Fibroblast of peridontal ligament (primary cell): ENCODE measurements around the gene KCND2.
A peak's percentile ranks its signal among the peaks of the same experiment; 100 is the strongest.
"Not testable (repeated sequence)": the region's sequence is repeated elsewhere in the genome, so short reads cannot be mapped to it uniquely, and the experiment has no call there.

ENCODE experiments used
- DNase-seq: peaks from one replicate; pipeline ENCODE4 v3.0.0-alpha.2; 2010; ENCODE audit errors: extremely low read depth

The KCND2 gene

DNA sequence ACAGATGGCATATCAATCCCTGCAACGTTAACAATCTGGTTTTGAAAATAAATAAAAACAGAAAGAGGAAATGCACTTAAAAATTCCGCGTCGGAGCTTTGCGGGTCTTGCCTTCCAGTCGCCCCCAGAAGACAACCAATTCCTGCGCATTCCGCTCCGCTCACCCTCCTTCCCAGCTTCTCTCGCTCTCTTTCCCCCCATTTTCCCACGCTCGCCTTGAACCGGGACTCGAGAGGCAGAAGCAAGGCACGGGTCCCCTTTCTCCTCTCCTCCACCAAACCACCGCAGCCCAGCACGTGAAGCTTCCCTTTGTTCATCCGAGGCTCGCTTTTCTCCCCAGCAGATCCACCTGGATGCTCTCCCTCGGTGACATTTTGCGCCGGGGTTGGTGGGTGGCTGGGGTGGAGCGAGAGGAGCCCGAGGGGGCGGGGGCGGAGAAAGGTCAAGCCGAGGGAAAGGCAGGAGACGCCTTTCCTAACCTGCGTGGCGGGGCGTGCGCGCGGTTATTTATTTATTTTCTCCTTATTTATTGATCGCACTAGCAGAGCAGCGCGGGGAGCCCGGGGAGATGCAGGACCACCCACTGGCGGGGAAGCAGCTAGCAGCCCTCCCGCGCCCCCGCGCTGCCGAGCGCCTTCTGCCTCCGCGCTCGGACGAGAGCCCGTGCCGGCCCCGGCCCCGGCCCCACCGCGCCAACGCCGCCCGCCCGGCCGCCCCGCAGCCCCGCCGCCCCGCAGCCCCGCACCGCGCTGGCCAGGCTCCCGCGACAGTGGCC lies at the start of gene KCND2:
TSS of gene KCND2 (plus strand) at position 475 of the 775 bp plus-strand sequence.
- no peak for DNase-seq

DNA sequence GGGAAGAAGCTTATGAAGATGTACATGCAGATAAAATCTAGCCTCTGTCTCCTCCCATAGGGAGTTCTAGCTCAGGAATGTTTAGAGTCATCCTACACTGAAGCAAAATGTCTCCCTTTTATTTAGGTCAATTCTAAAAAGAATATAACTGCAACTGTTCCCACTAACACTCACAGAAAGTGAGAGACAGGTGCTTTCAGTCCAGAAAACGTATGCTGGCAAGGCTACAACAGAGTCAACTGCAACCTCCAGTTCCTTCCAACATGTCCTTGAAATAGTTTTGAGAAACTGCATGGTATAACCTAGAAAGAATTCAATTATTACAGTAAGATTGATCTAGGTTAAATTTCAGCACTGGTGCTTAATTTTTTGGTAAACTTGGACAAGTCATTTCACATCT lies 46.8 kb upstream of the KCND2 start:
- no peak for DNase-seq

DNA sequence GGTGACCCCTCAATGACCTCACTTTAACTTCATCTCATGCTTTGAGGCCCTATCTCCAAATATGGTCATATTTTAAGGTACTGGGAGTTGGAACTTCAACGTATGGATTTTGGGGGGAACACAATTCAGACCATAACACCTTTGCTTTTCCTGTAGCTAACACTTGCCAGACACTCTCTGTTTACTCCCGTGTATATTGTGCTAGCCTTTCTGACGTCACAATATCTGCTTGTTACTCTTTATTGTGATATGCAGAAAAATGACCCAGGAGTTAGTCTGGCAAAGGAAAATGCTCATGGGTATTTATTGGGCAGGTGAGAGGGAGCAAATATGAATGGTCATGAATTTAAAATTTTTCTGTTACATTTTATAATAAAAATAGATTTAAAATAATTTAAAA lies 45.7 kb upstream of the KCND2 start:
- DNase-seq: no peak

DNA sequence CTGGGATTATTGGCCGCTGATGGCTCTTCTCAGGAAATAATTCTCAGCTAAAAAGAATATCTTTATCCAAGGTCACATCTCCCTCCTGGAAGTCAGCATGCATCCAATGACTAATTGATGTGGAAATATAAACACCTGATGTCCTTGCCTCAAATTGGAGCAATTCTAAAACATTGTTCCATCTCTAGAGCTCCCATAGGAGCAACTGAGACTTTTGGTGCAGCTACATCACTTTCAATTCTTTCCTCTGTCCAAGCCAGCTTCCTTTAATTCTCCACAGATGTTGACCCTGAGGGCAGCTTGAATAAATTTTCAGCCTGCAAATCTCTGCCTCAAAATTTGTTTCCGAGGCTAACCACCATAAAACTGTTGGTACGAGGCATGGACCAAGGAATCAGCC lies 43.9 kb upstream of the KCND2 start:
- no peak for DNase-seq

DNA sequence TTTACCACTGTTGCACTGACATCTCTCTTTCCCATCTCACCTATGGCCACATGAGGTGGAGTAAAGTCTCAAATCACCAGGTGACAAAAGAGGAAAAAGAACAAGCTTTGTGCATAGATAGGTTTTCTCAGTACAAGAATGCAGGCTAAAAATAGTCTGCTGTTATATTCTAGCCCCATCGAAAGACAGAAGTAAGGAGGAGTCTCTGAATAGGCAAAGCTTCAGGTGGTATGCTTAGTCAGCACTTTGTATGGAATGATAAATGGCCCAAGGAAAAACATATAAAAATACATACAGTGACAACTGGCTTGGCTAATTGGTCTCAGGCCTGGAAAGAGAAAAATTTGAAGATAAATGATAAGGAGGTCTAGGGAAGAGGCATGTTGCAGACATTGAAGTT lies 39.6 kb upstream of the KCND2 start:
- no peak for DNase-seq

DNA sequence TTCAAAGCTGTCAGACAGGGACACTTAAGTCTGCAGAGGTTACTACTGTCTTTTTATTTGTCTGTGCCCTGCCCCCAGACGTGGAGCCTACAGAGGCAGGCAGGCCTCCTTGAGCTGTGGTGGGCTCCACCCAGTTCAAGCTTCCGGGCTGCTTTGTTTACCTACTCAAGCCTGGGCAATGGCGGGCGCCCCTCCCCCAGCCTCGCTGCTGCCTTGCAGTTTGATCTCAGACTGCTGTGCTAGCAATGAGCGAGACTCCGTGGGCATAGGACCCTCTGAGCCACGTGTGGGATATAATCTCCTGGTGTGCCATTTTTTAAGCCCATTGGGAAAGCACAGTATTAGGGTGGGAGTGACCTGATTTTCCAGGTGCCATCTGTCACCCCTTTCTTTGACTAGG lies 32.6 kb upstream of the KCND2 start:
- not testable (repeated sequence) for DNase-seq

DNA sequence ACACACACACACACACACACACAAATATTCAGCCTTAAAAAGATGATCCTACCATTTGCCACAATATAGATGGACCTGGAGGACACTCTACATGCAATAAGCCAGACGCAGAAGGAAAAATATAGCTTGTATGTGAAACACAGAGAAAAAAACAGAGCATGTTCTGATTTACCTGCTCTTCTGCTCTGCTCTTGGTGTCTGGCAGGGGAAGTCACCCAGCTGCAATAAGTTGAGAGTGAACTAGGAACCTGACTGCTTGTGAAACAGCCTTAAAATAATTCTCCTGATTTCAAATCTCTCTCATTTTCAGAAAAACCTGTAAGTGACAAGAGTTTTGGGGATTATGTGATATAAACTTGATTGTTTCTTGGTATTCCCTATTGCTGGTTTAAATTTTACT lies 31.0 kb upstream of the KCND2 start:
- no peak for DNase-seq

DNA sequence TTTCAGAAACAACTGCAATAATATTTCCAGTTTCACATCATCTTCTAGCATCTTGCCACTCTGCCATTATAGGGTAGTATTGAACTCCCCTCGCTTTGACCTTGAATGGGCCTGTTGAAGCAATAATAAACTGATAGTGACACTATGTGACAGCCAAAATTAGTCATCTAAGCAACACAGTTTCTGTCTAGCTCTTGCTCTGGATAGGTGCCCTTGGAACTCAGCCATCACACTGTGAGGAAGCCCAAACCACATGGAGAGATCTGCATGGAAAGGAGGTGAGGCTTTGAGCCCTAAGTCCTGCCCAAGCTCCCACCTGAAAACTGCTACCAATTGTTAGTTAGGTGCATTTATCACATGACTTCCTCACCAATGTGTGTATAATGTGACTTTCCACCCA lies 18.1 kb upstream of the KCND2 start:
- DNase-seq: no peak

DNA sequence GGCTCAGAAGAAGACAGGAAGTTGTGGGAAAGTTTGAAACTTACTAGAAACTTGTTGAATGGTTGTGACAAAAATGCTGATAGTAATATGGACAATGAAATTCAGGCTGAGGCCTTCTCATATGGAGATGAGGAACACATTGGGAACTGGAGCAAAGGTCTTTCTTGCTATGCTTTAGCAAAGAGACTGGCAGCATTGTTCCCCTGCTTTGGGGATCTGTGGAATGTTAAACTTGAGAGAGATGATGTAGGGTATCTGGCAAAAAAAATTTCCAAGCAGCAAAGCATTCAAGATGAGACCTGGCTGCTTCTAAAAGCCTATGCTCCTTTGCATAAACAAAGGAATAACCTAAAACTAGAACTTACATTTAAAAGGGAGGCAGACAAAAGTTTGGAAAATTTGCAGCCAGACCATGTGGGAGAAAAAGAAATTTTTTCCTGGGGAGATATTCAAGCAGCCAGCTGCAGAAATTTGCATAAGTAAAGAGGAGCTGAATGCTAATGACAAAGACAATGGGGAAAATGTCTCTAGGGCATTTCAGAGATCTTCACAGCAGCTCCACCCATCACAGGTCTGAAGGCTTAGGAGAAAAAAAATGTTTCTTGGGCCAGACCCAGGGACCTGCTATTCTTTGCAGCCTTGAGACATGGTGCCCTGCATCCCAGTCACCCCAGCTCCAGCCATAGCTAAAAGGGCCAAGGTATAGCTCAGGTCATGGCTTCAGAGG lies 16.5 kb upstream of the KCND2 start:
- DNase-seq: no peak

DNA sequence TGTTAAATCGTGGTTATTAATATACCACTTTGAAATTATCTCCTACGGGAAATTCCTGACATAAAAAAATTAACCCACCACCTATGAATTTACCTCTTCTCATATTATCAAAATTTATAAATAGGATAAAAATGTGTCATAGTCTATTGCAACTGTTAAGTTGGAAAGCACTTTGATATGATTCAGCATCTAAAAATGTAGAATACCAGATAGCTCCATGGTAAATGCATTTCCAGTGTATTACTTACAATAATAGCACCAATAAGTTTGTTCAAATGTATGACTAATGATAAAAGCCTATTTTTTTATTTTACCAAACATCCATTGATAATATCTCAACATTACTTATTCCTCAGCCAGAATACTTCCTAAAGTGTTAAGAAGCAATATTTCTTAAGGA lies 13.6 kb upstream of the KCND2 start:
- no peak for DNase-seq

DNA sequence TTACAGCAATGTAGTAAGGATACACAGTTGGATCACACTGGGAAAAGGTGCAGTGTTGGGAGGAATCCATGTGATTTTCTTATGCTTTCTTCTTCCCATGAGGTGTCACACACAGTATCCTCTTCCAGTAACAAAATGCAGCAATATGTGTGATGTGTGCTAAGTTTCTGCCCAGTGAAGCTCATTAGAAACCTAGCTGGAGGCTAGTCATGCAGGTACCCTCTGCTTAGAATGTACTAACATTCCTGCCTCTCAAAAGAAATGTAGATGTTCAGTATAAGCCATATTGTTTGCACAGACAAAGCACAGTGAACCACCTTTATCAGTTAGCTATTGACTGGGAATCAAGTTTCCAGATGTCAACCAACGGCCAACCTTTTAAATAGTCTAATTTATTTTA lies 12.9 kb upstream of the KCND2 start:
- DNase-seq: no peak

DNA sequence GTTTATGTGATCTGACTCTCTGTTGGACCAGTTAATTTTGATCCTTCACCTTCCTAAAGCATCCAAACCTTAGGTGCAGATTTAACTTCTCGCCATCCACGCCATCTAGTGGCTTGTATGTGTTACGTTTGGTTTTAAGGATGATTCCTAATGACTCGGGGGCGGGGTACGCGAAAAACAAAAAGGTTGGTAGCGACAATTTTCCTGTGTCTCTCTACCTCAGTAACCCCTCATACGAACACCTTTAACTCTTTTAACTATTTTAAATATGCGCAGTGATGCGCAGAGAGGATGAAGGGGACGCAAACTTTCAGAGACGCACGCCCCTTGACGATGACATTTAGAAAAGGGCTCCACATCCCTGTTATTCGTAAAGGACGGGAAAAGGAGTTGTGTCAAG lies 714 bp upstream of the KCND2 start:
- peak; percentile 19 for DNase-seq

DNA sequence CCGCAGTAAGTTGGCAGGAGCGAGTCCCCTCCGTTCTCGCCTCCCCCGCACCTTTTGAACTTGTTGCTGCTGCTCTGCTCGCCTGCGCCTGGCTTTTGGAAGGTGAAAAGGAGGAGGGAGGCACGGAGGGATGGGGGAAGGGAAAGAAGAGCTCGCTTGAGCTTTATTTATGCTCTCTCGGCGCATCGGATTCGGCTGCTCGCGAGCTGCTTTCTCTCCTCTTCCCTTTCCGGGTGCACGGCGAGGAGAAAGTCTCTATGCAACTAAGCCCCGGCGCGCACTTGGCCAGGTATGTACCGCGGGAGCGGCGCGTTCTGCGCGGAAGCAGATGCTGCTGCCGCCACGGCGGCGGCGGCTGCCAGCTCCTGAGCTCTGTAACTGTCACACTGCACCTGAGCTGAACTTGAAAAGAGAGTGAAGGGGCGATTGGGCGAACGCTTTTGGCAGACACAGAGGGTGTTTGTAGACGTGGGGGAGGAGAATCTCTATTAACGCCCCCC lies 551 bp downstream of the KCND2 start:
- DNase-seq: no peak

DNA sequence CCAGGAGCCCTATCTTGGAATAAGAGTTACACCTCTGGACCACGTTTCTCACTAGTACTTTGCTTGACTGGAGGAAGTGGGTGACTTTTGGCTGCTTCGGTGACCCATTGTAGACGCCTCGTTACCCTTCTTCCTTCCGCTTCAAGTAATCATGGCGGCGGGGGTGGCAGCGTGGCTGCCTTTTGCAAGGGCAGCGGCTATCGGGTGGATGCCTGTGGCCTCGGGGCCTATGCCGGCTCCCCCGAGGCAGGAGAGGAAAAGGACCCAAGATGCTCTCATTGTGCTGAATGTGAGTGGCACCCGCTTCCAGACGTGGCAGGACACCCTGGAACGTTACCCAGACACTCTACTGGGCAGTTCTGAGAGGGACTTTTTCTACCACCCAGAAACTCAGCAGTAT lies 1.5 kb downstream of the KCND2 start:
- no peak for DNase-seq

DNA sequence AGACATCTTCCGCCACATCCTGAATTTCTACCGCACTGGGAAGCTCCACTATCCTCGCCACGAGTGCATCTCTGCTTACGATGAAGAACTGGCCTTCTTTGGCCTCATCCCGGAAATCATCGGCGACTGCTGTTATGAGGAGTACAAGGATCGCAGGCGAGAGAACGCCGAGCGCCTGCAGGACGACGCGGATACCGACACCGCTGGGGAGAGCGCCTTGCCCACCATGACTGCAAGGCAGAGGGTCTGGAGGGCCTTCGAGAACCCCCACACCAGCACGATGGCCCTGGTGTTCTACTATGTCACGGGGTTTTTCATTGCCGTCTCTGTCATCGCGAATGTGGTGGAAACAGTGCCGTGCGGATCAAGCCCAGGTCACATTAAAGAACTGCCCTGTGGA lies 1.9 kb downstream of the KCND2 start:
- no peak for DNase-seq

DNA sequence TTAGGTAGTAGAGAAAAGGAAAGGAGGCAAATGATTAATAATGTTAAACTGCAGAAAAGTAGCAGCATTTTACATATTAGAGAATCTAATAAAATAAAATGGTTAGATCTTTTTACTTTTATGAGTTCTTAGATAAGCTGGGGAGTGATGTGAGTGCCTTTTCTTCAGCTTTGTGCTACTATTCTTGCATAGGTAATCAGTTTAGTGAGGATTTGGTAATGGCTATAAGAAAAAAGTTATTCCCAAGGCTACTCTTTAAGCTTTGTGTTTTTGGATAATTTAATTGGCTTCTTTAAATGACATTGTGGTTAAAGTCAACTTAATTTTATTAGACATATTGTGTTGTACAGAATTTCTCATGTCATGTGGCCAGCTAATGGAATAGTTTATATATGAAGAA lies 3.7 kb downstream of the KCND2 start:
- DNase-seq: no peak

DNA sequence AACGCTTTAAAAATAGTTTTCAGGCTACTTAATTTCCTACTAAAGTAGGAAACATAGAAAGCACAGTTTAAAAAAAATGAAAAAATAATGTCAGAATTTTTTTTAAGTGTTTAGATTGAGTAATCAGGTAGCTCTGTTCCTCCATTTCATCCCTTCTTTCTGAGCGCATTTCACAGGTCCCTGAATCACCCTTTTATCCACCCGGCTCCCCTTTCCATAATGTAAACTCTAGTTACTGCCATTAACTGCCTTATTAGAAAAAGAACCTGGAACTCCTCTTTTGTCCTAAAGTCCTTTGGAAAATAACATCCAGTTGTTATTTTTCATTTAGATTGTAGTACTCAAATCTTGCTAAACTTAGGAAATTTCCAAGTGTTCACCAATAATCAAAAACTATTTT lies 5.8 kb downstream of the KCND2 start:
- no peak for DNase-seq

DNA sequence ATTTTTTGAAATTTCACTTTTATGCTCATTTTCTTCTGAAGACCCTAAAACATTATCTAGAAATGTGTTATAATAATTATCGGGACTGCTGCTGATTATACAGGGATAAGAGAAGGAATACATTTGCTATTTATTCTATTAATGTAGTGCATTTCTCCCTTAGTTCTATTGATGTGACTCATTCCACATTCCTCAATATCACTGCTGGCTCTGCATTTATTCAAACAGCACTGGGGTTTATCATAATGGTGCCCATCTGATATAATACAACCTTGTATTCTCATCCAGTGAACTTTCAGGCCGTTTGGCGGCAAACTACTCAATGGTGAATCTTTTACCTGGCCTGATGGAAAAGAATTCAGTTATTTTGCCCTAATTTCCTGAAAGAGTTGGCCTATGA lies 7.8 kb downstream of the KCND2 start:
- no peak for DNase-seq

DNA sequence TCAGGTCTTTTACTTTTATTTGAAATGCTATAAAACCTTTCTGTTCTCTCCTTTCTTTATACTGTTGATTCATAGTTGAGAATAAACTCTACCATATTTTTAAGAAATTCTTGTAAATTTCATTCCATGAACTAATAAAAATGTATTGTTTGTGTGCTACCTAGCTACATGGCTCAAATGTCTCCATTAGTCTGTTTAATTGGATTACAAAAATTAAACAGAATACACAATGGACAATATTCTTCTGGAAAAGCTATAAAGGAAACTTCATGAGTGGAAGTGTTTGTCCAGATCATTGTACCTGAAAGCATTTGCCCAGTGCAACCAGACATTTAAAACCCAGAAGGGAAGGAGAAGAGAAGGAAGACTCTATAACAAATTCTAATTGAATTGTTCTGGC lies 20.1 kb downstream of the KCND2 start:
- DNase-seq: no peak

DNA sequence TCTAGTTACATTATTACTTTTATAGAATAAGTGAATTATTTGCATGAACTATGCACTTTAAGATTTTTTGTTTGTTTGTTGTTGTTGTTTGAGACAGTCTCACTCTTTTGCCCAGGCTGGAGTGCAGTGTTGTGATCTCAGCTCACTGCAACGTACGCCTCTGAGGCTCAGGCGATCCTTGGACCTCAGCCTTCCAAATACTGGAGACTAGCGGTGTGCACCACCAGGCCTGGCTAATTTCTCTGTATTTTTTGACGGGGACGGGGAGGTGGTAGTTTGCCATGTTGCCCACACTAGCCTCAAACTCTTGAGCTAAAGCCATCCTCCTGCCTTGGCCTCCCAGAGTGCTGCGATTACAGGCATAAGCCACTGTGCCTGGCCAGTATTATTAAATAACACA lies 29.2 kb downstream of the KCND2 start:
- DNase-seq: no peak

DNA sequence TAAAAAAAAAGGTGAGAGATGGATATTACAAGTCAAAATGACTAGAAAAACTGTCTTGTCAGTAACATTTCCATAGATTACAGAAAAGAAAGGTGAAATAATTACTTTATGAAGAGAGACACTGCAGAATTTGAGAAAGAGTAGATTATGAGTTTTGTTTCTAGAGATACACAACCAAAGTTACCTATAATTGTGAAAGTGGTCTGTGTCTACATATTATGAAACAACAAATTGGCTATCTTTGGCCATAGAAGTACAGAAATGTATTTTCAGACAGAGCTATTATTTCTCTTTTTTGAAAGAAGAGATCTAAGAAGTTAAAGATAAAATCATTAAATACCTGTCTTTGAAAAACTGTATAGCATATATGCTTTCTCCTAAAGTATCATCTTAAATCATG lies 30.1 kb downstream of the KCND2 start:
- no peak for DNase-seq

DNA sequence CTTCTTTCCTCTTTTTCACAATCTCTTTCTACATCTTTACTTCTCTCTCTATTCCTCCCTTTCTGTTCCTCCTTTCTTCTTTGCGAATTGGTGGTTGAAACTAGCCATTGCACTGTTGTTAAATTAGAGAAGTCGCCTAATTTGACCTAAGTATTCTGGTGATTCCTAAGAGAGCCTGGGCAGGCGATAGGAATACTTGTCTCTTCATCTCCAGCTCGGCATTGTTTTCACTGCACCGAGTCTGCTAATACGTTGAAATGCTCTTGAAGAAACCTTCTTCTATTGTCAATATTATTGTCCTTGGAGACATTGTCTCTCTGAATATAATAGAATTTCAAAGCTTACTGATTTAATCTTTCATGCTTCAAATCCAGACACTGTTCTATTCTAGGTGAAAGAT lies 31.7 kb downstream of the KCND2 start:
- DNase-seq: no peak

DNA sequence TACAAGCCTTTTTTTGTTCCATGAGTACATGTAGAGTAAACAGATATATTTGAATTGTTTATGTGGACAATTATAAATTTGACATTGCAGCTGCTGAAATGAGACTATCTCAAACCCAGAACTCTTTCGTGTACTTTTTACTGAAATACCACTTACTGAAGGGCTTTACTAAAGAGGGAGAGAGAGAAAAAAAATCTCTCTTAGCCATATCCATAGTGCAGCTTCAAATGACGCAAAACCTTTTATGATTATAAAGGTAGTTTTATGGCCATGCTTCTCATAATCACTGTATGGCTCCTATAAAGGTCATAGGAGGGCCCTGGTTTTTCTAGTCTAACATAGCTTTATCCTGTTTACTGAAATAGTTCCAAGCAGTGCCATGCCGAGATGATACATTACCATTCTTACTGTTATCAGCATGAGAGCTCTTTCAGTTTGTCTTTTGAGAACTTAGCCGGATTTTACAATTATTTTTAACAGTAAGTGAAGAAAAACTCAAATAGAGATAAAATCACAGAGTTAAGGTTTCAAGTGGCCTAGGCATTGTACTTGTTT lies 35.1 kb downstream of the KCND2 start:
- no peak for DNase-seq
